Right lobe of liver (tissue), 4 donors: ENCODE data around the gene CPA1.

ENCODE experiments used
- POLR2A ChIP-seq: fragments of 450-650 bp; IDR thresholded peaks from one replicate; pipeline ENCODE4 v1.6.1; 2017; ENCODE audit warnings: antibody characterized with exemption, mild to moderate bottlenecking
- TF ChIP-seq, protein P1 (sequence below), 4 donors: fragments of 200-600 bp in 3 of 4; fragments of 450-650 bp in 1 of 4; IDR thresholded peaks; one replicate each; pipeline versions ENCODE4 v1.5.1 to v1.8.0; 2016 to 2022; ENCODE audit warnings: antibody characterized with exemption in 4 of 4, mild to moderate bottlenecking in 2 of 4
- donor health status: DM: no; HTN: no; CAD: no.
- donor health status: DM: no; HTN: no; CAD: no.
- donor health status: DM: no; HTN: yes; CAD: no.

GRCh38 chr7:130432886-130433285 is 52.6 kb downstream of the CPA1 start:
- TF ChIP-seq POLR2A = no peak
- TF ChIP-seq, protein P1, sequence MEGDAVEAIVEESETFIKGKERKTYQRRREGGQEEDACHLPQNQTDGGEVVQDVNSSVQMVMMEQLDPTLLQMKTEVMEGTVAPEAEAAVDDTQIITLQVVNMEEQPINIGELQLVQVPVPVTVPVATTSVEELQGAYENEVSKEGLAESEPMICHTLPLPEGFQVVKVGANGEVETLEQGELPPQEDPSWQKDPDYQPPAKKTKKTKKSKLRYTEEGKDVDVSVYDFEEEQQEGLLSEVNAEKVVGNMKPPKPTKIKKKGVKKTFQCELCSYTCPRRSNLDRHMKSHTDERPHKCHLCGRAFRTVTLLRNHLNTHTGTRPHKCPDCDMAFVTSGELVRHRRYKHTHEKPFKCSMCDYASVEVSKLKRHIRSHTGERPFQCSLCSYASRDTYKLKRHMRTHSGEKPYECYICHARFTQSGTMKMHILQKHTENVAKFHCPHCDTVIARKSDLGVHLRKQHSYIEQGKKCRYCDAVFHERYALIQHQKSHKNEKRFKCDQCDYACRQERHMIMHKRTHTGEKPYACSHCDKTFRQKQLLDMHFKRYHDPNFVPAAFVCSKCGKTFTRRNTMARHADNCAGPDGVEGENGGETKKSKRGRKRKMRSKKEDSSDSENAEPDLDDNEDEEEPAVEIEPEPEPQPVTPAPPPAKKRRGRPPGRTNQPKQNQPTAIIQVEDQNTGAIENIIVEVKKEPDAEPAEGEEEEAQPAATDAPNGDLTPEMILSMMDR (IDR thresholded peaks at IDR 0.05) = no peak
